GM19351 (cell line): ENCODE measurements around the gene NNMT.

Experiments
- ATAC-seq: cut with Tn5 transposase; IDR thresholded peaks from one replicate; pipeline ENCODE4 v1.9.1; 2021; ENCODE audit warnings: mild to moderate bottlenecking, moderate library complexity; ENCODE audit not compliant: unreplicated experiment

The NNMT gene

GRCh38 chr11:114295676-114296604 lies at the start of gene NNMT:
NNMT (plus strand) TSS chr11:114296399; CDS start chr11:114296557, 158 bp downstream.
- ATAC-seq, result no peak

DNA sequence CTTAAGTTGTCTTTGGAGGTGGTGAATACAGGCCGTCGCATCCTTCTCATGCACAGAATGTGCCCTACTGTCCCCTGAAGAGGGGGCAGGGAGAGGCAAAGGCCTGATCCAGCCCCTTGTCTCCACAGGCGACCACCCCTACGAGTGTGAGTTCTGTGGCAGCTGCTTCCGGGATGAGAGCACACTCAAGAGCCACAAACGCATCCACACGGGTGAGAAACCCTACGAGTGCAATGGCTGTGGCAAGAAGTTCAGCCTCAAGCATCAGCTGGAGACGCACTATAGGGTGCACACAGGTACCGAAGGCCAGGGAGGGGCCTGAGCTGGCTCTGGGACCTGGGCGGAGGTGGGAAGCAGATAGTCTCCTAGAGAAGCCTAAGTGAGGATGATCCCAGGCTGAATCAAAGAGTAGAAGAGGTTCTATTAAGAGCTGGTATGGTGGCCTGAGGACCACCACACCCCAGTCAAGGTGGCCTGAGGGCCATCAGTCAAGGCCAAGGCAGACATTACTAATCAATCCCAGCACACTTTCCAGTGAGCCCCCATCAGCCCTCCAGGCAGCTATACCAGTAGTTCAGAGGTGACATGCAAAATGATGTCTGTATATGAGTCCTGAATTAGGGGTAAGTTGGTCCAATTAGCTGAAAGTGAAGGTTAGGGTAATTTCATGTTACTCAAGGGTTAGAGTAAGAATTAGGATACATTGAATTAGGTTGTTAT lies 49.0 kb upstream of the NNMT start:
- no peak for ATAC-seq

- ATAC-seq, result no peak
These were observed 46.0 kb upstream of the NNMT start for GRCh38 chr11:114250180-114250579.

GRCh38 chr11:114250993-114251814 lies 45.0 kb upstream of the NNMT start:
- no peak for ATAC-seq

DNA sequence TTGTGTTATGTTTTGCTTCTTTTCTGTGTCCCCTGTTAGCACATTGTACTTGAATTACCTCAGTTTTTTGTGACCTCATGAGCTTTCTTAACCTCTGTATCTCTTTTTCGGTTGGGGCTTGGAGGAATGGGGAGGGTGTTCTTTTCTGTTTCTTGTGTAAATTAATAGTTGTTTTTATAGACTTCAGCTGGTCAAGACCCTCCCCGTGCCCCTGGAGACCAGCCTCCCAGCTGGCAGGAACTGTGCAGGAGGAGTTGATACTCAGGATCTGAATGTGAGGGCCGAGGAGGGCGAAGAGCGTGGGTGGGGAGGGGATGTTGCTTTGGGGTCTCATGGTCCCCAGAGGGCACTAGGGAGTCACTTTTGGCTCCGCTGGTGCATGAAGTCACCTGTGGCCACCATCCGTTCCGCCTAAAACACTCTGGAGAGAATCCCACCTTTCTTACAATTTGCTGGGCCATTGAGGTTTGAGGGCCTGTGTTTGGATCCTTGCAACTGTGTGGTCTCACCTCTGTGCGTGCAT lies 44.3 kb upstream of the NNMT start:
- no peak for ATAC-seq

GRCh38 chr11:114252767-114253166 lies 43.4 kb upstream of the NNMT start:
- no peak for ATAC-seq

DNA sequence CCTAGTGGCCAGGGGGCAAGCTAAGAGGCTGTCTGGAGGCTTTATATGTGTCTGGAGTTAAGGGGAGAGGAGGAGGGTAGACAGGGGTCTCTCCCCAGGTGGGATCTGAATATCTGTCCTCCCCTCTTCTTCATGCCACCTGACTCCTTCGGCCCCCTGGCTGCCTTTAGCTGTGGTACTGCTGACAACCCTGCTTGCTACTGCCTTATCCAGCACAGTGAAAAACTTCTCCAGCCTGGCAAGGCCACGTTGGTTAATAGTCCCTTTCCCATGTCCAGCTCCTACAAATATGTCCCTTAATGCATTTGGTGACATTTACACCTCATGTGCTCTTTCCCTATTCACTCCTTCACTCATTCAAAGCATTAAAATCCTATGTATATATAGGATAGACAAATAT lies 42.4 kb upstream of the NNMT start:
- ATAC-seq, result no peak

- no peak for ATAC-seq
These were observed 41.5 kb upstream of the NNMT start for GRCh38 chr11:114254571-114255146.

DNA sequence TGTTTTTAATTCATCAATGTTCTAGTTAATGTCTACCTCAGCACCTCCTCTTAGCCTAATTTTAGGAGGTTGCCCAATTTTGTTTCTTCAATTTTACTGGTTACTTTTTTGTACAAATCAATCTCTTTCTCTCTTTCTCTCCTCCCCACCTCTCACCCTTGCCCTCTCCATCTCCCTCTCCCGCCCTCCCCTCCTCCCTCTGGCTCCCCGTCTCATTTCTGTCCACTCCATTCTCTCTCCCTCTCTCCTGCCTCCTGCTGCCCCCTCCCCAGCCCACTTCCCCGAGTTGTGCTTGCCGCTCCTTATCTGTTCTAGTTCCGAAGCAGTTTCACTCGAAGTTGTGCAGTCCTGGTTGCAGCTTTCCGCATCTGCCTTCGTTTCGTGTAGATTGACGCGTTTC lies 40.9 kb upstream of the NNMT start:
- ATAC-seq, result no peak

- no peak for ATAC-seq
These were observed 39.8 kb upstream of the NNMT start for GRCh38 chr11:114256176-114256966.

DNA sequence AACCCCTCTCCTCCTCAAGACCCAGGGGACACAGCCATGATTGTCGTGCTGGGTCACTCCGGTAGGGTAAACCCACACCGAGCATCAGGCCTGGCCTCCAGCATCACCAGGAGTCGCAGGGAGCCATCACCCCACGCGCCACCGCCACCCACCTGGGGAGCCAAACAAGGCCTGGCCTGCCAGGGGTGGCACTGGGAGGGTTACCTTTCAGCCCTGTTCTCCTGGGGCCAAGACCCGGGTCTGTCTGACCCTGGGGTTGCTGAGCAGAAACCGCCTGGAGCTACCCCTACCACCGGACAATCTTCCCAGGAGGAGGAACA lies 39.3 kb upstream of the NNMT start:
- no peak for ATAC-seq

DNA sequence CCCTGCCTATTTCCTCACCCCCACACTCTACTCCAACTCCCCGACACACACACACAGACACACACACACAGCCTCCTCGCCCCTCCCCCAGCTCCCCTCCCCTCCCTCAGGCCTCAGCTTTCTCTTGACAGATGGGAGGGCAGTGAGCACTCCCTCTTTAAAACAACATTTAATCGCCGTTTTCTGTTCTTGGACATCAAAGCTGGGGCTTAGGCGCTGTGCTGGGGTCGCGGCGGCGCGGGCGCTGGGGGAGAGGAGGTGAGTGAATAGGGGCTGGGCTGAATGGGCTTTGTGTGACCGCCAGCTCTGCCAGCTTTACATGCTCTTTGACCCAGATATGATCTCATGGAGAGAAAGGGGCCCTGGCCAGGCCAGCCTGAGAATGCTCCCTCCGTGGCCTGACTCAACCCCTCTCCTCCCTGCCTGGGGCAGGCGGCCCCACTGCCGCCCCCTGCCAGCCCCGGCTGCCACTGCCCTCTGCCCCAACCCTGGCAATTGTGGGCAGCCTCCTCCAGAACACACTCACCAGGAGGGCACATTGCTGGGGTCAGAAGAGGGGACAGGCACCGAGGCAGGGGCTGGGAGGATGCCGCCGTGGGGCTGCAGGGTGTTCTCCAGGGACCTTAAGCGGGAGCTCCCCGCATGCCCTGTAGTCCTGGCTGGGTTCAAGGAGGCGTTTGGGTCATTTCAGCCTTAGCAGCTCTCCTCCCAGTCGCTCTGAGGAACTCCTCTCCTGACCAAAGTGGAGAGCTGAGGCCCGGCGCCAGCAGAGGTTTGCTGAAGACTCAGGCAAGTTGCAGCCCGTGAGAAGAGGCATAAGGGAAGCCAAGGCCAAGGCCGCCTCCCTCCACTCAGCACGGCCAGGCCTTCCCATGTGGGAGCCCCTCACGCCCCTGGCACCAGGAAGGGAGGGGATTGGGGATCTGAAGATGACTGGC lies 38.3 kb upstream of the NNMT start:
- ATAC-seq, result no peak

GRCh38 chr11:114258696-114259095 lies 37.5 kb upstream of the NNMT start:
- ATAC-seq, result no peak

- no peak for ATAC-seq
These were observed 37.1 kb upstream of the NNMT start for GRCh38 chr11:114259124-114259526.

DNA sequence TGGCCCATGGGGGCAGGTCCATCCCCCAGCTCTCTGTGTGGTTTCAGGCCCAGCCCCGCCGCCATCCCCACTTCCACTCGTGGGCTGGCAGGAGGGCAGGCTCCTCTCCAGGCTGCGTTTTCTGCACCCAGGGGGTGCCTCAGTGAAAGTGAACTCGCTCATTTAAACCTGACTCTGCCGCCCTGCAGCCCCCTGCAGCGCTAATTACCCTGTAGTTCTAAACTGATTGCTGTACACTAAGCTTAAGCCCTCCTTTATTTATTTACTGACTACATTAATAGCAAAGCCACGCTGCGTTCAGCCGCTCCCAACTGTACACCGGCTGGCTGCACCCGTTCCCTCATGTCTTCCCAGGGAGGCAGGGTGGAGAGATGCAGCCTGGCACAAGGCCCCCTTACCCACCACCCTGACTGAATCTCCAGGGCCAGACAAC lies 36.6 kb upstream of the NNMT start:
- no peak for ATAC-seq

GRCh38 chr11:114260077-114260476 lies 36.1 kb upstream of the NNMT start:
- no peak for ATAC-seq

DNA sequence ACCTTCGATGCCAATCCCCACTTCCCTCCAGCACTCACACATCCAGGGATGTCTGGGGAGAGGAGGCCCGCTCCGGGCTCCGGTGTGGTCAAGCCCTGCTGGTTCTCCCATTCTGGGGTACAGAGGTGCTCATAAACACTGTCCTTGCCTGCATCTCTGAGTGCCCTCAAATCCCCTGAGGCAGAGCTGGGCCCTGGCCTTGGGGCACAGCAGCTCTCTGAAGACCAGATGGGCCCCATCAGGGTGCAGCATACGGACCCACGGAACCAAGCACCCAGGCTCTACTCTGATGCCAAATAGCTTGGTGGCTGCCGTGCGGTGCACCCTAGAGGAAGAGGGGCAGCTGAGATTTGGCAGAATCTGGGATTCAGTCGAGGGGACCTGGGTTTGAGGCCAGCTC lies 35.7 kb upstream of the NNMT start:
- ATAC-seq, result no peak

GRCh38 chr11:114261791-114262190 lies 34.4 kb upstream of the NNMT start:
- ATAC-seq, result no peak
